Measurements from ENCODE around the gene IL25.
"Not testable (repeated sequence)": the region's sequence is repeated elsewhere in the genome, so short reads cannot be mapped to it uniquely, and the experiment has no call there.

Gene IL25

GRCh38 chr14:23371865-23372264 lies 744 bp upstream of the IL25 start:
- in situ Hi-C loops (cut with HindIII; ENCODE audit: low sequenced_read_pairs), result no loop called here

DNA sequence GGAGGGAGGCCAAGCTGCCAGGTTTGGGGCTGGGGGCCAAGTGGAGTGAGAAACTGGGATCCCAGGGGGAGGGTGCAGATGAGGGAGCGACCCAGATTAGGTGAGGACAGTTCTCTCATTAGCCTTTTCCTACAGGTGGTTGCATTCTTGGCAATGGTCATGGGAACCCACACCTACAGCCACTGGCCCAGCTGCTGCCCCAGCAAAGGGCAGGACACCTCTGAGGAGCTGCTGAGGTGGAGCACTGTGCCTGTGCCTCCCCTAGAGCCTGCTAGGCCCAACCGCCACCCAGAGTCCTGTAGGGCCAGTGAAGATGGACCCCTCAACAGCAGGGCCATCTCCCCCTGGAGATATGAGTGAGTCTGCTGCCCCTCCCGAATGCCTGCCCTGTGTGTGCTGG lies 432 bp downstream of the IL25 start:
- in situ Hi-C loops (cut with HindIII; ENCODE audit: low sequenced_read_pairs), result no loop called here

DNA sequence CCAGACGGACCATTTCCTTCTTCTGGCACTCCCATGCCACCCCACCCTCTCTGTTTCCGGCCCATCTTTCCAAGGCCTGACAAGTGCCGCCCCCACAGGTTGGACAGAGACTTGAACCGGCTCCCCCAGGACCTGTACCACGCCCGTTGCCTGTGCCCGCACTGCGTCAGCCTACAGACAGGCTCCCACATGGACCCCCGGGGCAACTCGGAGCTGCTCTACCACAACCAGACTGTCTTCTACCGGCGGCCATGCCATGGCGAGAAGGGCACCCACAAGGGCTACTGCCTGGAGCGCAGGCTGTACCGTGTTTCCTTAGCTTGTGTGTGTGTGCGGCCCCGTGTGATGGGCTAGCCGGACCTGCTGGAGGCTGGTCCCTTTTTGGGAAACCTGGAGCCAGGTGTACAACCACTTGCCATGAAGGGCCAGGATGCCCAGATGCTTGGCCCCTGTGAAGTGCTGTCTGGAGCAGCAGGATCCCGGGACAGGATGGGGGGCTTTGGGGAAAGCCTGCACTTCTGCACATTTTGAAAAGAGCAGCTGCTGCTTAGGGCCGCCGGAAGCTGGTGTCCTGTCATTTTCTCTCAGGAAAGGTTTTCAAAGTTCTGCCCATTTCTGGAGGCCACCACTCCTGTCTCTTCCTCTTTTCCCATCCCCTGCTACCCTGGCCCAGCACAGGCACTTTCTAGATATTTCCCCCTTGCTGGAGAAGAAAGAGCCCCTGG lies 3.1 kb downstream of the IL25 start:
- in situ Hi-C loops (cut with HindIII; ENCODE audit: low sequenced_read_pairs), result no loop called here

- in situ Hi-C loops (cut with HindIII; ENCODE audit: low sequenced_read_pairs), result no loop called here
Measured at GRCh38 chr14:23376482-23377197, 4.0 kb downstream of the IL25 start, which contains the start of gene CMTM5. Gene CMTM5, plus strand, starts transcription at chr14:23377046. Its CDS starts 206 bp downstream, at chr14:23377252.

DNA sequence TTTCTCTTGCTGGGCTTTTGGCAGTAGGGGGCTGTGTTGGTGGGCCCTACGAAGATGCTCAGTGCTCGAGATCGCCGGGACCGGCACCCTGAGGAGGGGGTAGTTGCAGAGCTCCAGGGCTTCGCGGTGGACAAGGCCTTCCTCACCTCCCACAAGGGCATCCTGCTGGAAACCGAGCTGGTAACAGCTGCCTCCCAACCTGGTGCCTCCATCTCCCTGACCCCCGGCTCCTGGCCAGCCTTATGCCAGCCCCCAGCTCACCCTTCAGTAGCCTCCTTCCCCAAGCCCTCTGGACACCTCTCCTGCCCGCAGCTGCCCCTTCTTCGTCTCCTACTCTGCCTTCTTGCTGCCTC lies 4.6 kb downstream of the IL25 start:
- in situ Hi-C loops (cut with HindIII; ENCODE audit: low sequenced_read_pairs), result no loop called here

- in situ Hi-C loops (cut with HindIII; ENCODE audit: low sequenced_read_pairs), result no loop called here
Measured at GRCh38 chr14:23377573-23378563, 5.3 kb downstream of the IL25 start.

- in situ Hi-C loops (cut with HindIII; ENCODE audit: low sequenced_read_pairs), result no loop called here
Measured at GRCh38 chr14:23378612-23379220, 6.1 kb downstream of the IL25 start.

DNA sequence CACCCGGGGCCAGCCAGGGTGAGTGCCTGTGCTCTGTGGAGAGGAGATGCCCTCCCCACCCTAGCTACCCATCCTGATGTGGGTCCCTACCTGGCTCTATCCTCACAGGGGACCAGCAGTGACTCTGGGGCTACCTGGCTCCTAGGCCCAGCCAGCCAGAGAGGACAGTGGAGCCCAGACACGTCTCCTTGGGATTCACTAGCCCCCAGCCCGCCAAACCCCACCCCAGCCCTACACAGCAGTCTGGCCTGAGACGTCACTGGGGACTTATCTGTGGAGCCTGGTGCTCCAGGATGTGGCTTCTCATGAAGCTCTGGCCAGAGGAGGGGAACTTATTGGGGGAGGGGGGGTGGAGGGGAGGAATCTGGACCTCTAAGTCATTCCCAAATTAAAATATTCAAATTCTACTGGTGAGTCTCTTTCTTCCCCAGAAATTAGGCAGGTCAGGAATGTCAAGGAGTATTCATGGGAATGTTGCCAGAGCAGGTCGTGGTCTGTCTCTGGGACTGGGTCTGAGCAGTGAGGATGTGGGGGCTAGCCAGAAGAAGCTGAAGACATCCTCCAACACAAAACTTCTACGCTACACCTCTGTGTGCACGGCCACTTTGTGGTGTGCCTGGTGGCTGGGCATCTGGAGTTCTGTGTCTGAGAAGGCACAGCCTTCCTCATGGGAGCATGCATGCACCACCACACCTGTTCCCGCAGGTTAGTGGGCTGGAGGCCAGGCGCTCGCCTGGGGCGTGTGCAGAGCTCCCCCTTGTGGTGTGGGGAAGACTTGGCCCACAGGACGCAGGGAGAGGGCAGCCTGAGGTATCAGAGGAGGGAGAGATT lies 7.0 kb downstream of the IL25 start:
- in situ Hi-C loops (cut with HindIII; ENCODE audit: low sequenced_read_pairs), result no loop called here

DNA sequence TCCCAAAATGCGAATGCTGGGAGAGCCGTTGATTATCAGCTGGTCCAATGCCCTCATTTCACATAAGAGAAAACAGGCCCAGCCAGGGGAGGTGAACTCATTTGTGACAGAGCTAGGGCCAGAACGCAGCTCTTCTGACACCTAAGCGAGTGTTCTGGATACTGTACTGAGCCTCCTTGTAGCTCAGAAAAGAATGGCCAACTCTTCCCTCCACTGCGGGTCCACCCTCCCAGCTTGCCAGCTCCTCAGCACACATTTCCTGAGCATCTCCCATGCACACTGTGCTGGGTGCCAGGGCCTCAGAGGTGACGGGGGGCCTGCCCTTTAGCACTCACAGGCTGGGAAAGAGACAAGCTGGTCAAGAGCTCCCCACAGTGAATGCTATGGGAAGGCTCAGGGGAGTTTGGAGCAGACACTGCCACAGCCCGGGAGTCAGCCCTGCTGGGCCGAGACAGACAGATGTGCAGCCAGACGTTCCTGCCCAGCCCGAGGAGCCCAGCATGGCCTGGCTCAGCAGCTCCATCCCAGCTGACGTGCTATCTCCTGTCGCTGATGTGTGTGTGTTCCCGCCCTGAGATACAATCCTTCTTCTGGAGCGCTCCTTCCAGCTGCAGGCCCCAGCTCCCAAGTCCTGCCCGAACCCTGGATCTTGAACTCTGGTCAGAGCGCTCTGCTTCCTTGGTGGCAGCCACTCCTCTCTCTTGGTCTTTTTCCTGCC lies 7.7 kb downstream of the IL25 start:
- in situ Hi-C loops (cut with HindIII; ENCODE audit: low sequenced_read_pairs), result no loop called here

- in situ Hi-C loops (cut with HindIII; ENCODE audit: low sequenced_read_pairs), result no loop called here
Measured at GRCh38 chr14:23380976-23381375, 8.4 kb downstream of the IL25 start.

DNA sequence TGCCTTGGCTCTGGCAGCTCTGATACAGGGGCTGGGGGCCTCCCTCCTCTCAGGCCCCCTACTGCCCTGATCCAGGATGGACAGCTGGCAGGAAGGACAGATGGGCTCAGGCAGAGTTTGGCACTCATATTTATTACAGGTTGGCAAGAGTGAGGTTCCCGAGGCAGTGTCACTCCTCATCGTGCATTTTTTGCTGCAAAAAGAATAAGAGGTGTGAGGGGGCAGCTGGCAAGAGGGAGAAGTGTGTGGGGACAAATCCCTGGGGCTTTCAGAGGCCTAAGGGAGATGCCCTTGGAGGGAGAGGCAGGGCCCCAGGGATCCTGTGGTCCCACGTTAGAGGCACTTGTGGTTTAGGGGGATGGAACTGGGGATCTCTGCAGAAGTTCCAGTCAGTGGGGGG lies 9.3 kb downstream of the IL25 start:
- in situ Hi-C loops (cut with HindIII; ENCODE audit: low sequenced_read_pairs), result no loop called here

GRCh38 chr14:23382276-23382675 lies 9.7 kb downstream of the IL25 start:
- in situ Hi-C loops (cut with HindIII; ENCODE audit: low sequenced_read_pairs), result no loop called here

DNA sequence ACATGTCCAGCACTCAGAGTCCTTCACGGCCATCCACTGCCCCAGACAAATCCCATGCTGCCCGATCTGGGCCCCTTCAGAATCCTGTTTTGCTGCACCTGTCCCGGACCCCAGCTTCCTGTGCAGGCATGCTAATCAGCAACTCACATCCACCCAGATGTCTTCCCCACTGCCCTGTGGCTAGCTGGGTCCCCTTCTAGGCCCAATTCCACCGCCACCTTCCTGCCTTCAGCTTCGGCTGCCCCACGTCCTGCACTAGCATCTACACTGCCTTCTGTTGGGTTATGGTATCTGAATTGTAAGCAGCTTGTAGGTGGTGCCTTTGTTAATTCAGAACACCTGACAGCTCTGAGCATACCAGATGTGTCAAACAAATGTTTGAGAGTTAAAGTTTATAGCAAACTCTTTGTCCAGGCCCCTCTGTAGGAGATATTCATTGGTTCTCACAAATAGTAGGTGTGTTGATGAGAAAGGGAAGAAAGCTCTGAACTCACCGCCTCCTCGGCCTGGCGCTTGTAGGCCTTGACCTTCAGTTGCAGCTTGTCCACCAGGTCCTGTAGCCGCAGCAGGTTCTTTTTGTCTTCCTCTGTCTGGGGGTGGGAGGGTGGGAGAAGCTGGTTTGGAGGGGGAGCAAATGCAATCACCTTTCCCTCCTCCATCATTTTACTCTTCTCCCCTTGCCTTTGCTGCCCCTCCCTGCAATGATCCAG lies 10.3 kb downstream of the IL25 start:
- in situ Hi-C loops (cut with HindIII; ENCODE audit: low sequenced_read_pairs), result no loop called here

- in situ Hi-C loops (cut with HindIII; ENCODE audit: low sequenced_read_pairs), result no loop called here
Measured at GRCh38 chr14:23384364-23385080, 11.9 kb downstream of the IL25 start.

DNA sequence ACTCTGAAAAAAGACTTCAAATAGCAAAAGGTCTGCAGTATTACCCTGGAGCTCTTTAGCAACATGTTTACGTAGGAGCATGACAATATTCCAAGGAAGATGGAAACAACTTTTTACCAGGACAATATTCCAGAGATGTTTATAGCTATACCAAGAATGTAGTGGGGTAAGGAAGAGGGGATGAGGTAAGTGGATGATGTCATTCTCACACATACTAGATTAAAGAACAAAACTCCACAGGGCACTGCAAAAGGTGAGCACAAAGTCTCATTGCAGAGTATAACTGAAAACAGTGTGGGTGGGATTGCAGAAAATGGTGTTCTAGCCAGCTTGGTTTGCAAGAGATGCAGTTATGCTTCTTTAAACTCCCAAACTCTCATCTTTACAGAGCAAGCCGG lies 12.6 kb downstream of the IL25 start:
- in situ Hi-C loops (cut with HindIII; ENCODE audit: low sequenced_read_pairs), result no loop called here

DNA sequence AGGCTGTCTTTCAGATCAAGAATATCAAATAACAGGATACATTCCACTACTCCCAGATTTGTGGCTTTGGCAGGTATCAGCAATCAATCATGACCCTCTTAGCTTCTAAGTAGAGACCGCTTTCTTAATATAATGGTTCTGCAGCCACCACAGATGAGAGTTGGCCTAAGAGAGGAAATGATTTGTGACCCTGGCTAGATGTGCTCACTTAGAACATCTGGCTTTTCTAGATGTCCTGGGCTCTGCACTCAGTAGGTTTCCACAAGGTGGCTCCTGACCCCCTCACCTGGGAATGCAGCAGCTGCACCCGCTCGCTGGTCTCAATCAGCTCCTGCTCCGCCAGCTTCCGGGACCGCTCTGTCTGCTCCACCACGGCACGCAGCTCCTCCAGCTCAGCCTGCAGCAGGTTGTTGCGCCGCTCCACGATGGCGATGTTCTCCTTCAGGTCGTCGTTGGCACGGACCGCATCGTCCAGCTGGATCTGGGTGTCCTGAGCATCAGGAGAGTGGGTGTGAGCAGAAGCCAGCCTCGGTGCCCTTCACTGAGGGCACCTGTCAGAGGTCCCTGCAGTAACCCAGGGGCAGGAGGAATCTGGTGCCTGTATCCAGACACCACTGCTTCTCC lies 13.1 kb downstream of the IL25 start:
- in situ Hi-C loops (cut with HindIII; ENCODE audit: low sequenced_read_pairs), result no loop called here

DNA sequence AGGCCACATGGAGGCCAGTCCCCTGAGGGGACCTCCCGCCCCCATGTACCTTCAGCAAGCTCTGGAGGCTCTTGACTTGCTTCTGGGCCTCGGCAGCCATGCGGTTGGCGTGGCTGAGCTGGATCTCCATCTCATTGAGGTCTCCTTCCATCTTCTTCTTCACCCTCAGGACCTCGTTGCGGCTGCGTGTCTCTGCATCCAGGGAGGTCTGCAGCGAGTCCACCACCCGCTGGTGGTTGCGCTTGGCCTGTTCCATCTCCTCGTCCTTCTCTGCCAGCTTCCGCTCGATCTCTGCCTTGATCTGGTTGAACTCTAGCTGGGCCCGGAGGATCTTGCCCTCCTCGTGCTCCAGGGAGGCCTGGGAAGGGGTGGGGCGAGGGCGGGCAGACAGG lies 13.7 kb downstream of the IL25 start:
- in situ Hi-C loops (cut with HindIII; ENCODE audit: low sequenced_read_pairs), result not testable (repeated sequence)

GRCh38 chr14:23386999-23387398 lies 14.4 kb downstream of the IL25 start:
- in situ Hi-C loops (cut with HindIII; ENCODE audit: low sequenced_read_pairs), result no loop called here
